ENCODE measurements around the gene MYOG.

Gene MYOG

DNA sequence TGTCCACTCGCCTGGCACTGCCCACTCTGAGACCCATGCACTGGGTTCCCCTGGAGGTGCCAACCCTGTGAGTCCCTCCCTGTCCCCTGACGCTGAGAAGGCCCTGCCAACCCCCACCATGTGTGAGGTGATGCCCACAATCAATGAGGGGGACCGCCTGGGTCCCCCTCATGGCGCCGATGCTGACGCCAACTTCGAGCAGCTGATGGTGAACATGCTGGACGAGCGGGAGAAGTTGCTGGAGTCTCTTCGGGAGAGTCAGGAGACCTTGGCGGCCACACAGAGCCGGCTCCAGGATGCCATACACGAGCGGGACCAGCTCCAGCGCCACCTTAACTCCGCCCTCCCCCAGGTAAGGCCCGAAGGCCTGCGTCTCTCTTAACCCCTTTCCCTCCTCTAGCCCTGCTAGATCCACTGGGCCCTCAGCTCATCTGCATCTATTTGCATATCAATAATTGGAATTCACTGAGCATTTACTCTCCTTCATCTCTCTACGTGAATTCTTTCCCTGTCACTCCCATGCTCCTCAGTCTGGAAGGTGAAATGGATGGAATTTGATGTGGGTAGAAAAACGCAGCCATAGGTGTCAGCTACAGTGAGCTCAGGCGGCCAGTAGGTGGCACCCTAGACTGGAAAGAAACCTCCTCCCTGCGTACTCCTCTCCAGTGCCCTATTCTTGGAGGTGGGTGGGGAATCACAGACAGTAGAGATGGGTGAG is 46.8 kb downstream of the MYOG start:
- H3K27me3 ChIP-seq (ENCODE audit: control insufficient read depth, insufficient read depth, low read length): no peaks in the 10 kb centered on the region
- no peak overlapping the region for H3K4me3 ChIP-seq (ENCODE audit: low read length)
- H3K4me1 ChIP-seq (ENCODE audit: control insufficient read depth, insufficient read depth, low read length): peaks cover 2% of the 10 kb centered on the region; the same call in 1 of the 2 replicates
- no peaks in the 10 kb centered on the region for H3K9me3 ChIP-seq (ENCODE audit: control insufficient read depth, insufficient read depth, low read length)
- no CpG with 5 or more reads among the region's 22 CpGs for WGBS (ENCODE audit: insufficient coverage, insufficient read length)
- H3K36me3 ChIP-seq (ENCODE audit: control insufficient read depth, insufficient read depth, low read length): no peaks in the 10 kb centered on the region; the same call in 1 of the 2 replicates
- DNase-seq (ENCODE audit: low read depth, low spot score): peak; percentile 76
- no peak overlapping the region for H3K27ac ChIP-seq (ENCODE audit: low read length)

DNA sequence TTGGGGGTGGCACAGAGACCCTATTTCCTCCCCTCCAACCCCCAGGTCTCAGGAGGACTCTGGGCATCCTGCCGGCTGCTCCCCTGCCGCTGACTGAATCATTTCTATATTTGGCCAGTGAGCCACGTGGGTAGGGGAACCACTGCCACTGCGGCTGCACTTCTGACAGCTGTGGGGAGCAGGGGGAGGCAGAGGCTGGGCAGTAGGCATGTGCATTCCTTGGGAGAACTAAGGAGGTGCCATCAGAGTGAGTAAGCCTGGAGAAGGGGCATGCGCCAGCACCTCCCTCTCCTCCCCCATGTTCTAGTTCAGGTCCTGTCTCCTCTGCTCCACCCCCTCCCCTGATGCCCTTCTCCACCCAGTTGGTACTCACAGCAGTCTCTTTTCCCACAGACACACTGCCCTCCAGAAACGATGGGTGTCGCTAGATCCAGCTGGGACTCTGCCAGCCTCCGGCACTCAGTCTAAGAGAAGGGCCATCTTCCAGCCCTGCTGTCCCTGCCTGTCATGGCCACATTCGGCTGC is 47.5 kb downstream of the MYOG start:
- no peak overlapping the region for H3K4me3 ChIP-seq (ENCODE audit: low read length)
- no peak overlapping the region for H3K27ac ChIP-seq (ENCODE audit: low read length)
- DNase-seq (ENCODE audit: low read depth, low spot score): no peak
- no peaks in the 10 kb centered on the region for H3K27me3 ChIP-seq (ENCODE audit: control insufficient read depth, insufficient read depth, low read length)
- H3K9me3 ChIP-seq (ENCODE audit: control insufficient read depth, insufficient read depth, low read length): no peaks in the 10 kb centered on the region
- H3K4me1 ChIP-seq (ENCODE audit: control insufficient read depth, insufficient read depth, low read length): peaks cover 2% of the 10 kb centered on the region; the same call in 1 of the 2 replicates
- no CpG with 5 or more reads among the region's 9 CpGs for WGBS (ENCODE audit: insufficient coverage, insufficient read length)
- H3K36me3 ChIP-seq (ENCODE audit: control insufficient read depth, insufficient read depth, low read length): no peaks in the 10 kb centered on the region

DNA sequence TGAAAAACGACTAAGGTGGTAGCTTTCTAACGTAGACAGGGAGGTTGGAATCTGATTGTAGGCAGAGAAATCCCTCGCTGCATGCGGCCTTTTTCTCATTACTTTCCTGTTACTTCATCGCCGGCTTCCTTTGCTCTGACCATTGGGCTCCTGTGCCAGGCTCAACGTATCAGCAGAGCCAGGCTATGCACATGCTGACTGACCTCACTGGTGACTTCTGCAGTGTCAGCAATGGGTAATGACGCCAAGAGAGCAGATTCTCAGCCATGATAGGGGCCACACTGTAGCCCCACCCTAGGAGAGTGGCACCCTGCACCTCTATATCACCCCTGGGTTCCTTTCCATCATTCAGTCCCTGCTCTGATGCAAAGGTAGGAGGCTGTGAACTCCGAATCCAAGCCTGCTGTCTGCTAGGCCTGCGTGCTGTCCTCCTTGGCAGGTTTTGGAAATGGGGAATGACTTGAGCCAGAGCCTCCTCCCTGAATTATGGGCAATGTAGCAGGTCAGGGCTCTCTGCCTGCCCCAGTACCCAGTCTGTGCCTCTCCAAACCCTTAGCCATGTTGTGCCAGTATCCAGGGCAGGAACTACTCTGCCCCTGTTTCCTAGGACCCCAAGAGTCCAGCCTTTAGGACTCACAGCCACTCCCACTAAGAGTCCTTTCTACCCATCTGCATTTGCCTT is 48.2 kb downstream of the MYOG start:
- Histone ChIP-seq H3K4me3 (ENCODE audit: low read length) (no peak overlapping the region), H3K9me3 (ENCODE audit: control insufficient read depth, insufficient read depth, low read length) (no peaks in the 10 kb centered on the region), H3K27me3 (ENCODE audit: control insufficient read depth, insufficient read depth, low read length) (no peaks in the 10 kb centered on the region), H3K4me1 (ENCODE audit: control insufficient read depth, insufficient read depth, low read length) (peaks cover 2% of the 10 kb centered on the region; the same call in 1 of the 2 replicates), H3K27ac (ENCODE audit: low read length) (no peak overlapping the region), H3K36me3 (ENCODE audit: control insufficient read depth, insufficient read depth, low read length) (no peaks in the 10 kb centered on the region)
- DNase-seq (ENCODE audit: low read depth, low spot score): no peak
- WGBS (ENCODE audit: insufficient coverage, insufficient read length): no CpG with 5 or more reads among the region's 10 CpGs

- no peaks in the 10 kb centered on the region for H3K36me3 ChIP-seq (ENCODE audit: control insufficient read depth, insufficient read depth, low read length)
- no peak overlapping the region for H3K4me3 ChIP-seq (ENCODE audit: low read length)
- WGBS (ENCODE audit: insufficient coverage, insufficient read length): no CpG with 5 or more reads among the region's 2 CpGs
- no peaks in the 10 kb centered on the region for H3K9me3 ChIP-seq (ENCODE audit: control insufficient read depth, insufficient read depth, low read length)
- H3K27ac ChIP-seq (ENCODE audit: low read length): no peak overlapping the region
- DNase-seq (ENCODE audit: low read depth, low spot score): no peak
- peaks cover 2% of the 10 kb centered on the region; the same call in 1 of the 2 replicates for H3K4me1 ChIP-seq (ENCODE audit: control insufficient read depth, insufficient read depth, low read length)
- H3K27me3 ChIP-seq (ENCODE audit: control insufficient read depth, insufficient read depth, low read length): no peaks in the 10 kb centered on the region
Observed at GRCh38 chr1:203036537-203036936, 49.3 kb downstream of the MYOG start.

DNA sequence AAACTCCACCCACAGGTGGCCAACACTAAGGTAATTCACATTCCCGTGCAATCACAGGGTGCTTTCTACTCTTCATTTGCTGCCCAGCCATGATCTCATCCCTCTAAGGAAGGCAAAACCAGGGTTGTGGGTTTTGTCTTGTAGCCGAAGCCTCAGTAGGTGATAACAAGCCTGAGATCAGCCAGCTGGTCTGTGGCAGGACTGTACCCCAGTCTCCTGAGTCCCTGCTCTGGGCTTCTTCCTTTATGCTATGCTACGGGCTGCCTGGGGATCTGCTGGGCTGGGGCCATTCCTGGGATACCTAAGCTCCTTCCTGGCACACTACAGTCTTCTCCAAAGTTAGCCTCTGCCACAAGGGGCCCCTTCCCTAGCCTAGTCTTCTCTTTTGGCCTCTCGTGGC is 49.7 kb downstream of the MYOG start:
- H3K27me3 ChIP-seq (ENCODE audit: control insufficient read depth, insufficient read depth, low read length): no peaks in the 10 kb centered on the region
- H3K4me3 ChIP-seq (ENCODE audit: low read length): no peak overlapping the region
- no peak for DNase-seq (ENCODE audit: low read depth, low spot score)
- H3K4me1 ChIP-seq (ENCODE audit: control insufficient read depth, insufficient read depth, low read length): peaks cover 2% of the 10 kb centered on the region; the same call in 1 of the 2 replicates
- no CpG with 5 or more reads among the region's 4 CpGs for WGBS (ENCODE audit: insufficient coverage, insufficient read length)
- no peaks in the 10 kb centered on the region for H3K9me3 ChIP-seq (ENCODE audit: control insufficient read depth, insufficient read depth, low read length)
- H3K27ac ChIP-seq (ENCODE audit: low read length): no peak overlapping the region
- no peaks in the 10 kb centered on the region for H3K36me3 ChIP-seq (ENCODE audit: control insufficient read depth, insufficient read depth, low read length)

DNA sequence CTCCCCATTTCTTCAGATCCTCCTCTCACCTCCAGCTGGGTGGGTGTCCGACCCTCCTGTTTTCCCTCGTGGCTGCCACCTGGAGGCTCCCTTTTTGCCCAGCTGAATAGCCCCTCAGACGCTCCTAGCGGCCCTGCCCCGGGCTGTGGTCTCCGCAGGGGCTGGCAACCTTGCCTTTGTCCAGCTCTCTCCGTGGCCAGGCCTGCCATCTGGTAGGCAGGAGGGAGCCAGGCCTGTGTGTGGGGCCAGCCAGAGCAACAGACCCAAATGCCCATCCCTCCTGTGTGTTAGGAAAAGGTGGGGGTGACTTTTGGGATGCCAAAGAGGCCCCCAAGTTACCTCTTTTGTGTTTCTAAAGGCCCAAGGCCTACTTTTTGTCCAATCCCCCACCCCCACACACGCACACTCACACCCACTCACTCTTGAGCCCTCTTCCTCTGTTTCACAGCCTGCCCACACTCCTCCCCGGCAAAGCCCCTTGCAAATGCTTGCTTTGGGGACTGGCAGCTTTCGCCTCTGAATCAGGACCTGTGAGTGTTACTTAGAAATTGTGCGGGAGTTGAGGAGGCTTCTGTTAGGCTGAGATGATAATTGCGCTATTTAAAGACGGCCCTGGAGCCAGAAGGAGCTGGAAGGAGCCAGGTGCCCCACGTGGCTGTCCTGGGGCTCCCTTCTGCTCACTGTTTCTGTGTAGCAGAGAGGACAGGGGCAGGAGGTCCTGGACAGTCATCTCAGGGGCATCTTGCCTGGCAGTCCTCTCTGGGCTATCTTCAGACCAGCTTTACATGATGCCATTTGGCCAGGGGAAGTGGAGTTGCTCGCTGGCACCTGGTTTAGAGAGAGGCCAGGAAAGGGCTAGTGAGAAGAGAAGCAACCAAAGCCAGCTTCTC is 50.5 kb downstream of the MYOG start:
- Histone ChIP-seq H3K4me1 (ENCODE audit: control insufficient read depth, insufficient read depth, low read length) (peaks cover 2% of the 10 kb centered on the region; the same call in 1 of the 2 replicates), H3K36me3 (ENCODE audit: control insufficient read depth, insufficient read depth, low read length) (peaks cover 2% of the 10 kb centered on the region; the same call in 1 of the 2 replicates), H3K4me3 (ENCODE audit: low read length) (no peak overlapping the region), H3K9me3 (ENCODE audit: control insufficient read depth, insufficient read depth, low read length) (no peaks in the 10 kb centered on the region), H3K27ac (ENCODE audit: low read length) (no peak overlapping the region), H3K27me3 (ENCODE audit: control insufficient read depth, insufficient read depth, low read length) (no peaks in the 10 kb centered on the region)
- no peak for DNase-seq (ENCODE audit: low read depth, low spot score)
- WGBS (ENCODE audit: insufficient coverage, insufficient read length): no CpG with 5 or more reads among the region's 15 CpGs

GRCh38 chr1:203034422-203035110 is 51.2 kb downstream of the MYOG start:
- Histone ChIP-seq H3K27ac (ENCODE audit: low read length) (no peak overlapping the region), H3K4me3 (ENCODE audit: low read length) (no peak overlapping the region), H3K4me1 (ENCODE audit: control insufficient read depth, insufficient read depth, low read length) (peaks cover 2% of the 10 kb centered on the region; the same call in 1 of the 2 replicates), H3K27me3 (ENCODE audit: control insufficient read depth, insufficient read depth, low read length) (no peaks in the 10 kb centered on the region), H3K9me3 (ENCODE audit: control insufficient read depth, insufficient read depth, low read length) (no peaks in the 10 kb centered on the region), H3K36me3 (ENCODE audit: control insufficient read depth, insufficient read depth, low read length) (peaks cover 2% of the 10 kb centered on the region; the same call in 1 of the 2 replicates)
- WGBS (ENCODE audit: insufficient coverage, insufficient read length): no CpG with 5 or more reads among the region's 10 CpGs
- DNase-seq (ENCODE audit: low read depth, low spot score): no peak

DNA sequence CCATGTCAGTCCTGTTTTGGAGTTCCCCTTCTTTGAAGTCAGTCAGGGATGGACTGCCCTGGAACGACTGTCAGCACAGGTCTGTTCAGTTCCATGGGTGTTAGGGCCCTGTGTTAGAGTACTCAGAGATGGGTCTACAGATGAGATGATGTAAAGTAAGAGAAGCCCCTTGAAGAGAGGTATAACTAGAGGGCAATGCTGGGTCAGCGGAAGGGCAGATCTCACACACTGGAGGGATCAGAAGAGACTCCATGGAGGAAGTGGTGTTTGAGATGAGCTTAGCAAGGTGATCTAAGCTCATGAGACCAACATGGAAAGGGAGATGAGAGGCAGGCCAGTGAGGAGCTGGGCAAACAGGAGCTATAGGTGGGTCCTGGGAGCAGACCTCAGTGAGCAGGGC is 51.9 kb downstream of the MYOG start:
- H3K4me1 ChIP-seq (ENCODE audit: control insufficient read depth, insufficient read depth, low read length): peaks cover 2% of the 10 kb centered on the region; the same call in 1 of the 2 replicates
- DNase-seq (ENCODE audit: low read depth, low spot score): no peak
- no peaks in the 10 kb centered on the region for H3K27me3 ChIP-seq (ENCODE audit: control insufficient read depth, insufficient read depth, low read length)
- no CpG with 5 or more reads among the region's 2 CpGs for WGBS (ENCODE audit: insufficient coverage, insufficient read length)
- peaks cover 2% of the 10 kb centered on the region; the same call in 1 of the 2 replicates for H3K36me3 ChIP-seq (ENCODE audit: control insufficient read depth, insufficient read depth, low read length)
- H3K9me3 ChIP-seq (ENCODE audit: control insufficient read depth, insufficient read depth, low read length): no peaks in the 10 kb centered on the region
- H3K4me3 ChIP-seq (ENCODE audit: low read length): no peak overlapping the region
- no peak overlapping the region for H3K27ac ChIP-seq (ENCODE audit: low read length)

GRCh38 chr1:203033287-203033686 is 52.5 kb downstream of the MYOG start:
- peaks cover 2% of the 10 kb centered on the region for H3K4me1 ChIP-seq (ENCODE audit: control insufficient read depth, insufficient read depth, low read length)
- WGBS (ENCODE audit: insufficient coverage, insufficient read length): no CpG with 5 or more reads among the region's 2 CpGs

More at GRCh38 chr1:203033287-203033686, 52.5 kb downstream of the MYOG start:
- Histone ChIP-seq H3K27ac (ENCODE audit: low read length) (no peak overlapping the region), H3K36me3 (ENCODE audit: control insufficient read depth, insufficient read depth, low read length) (peaks cover 2% of the 10 kb centered on the region; the same call in 1 of the 2 replicates), H3K27me3 (ENCODE audit: control insufficient read depth, insufficient read depth, low read length) (no peaks in the 10 kb centered on the region; the same call in 1 of the 2 replicates), H3K4me3 (ENCODE audit: low read length) (no peak overlapping the region), H3K9me3 (ENCODE audit: control insufficient read depth, insufficient read depth, low read length) (no peaks in the 10 kb centered on the region)
- no peak for DNase-seq (ENCODE audit: low read depth, low spot score)
